Small intestine (tissue), 7 donors: ENCODE measurements around the gene CLBA1. TPM values are rescaled to one million over a fixed set of nuclear protein-coding genes. Genes with fewer than 3 reads are reported as not detected.
"Not testable (repeated sequence)": the region's sequence is repeated elsewhere in the genome, so short reads cannot be mapped to it uniquely, and the experiment has no call there.

Experiments
- DNase-seq, 2 donors: peaks; one replicate each; pipeline versions ENCODE4 v3.0.0 to v3.0.0-alpha.2; 2013
- FAIRE-seq: peaks from 2 replicates; lab custom pipeline; 2012; peaks lifted over from hg19 to GRCh38; lab: Jason Lieb, UNC
- H3K27ac ChIP-seq, 3 donors: one replicate each; pipeline ENCODE4 v1.5.1; 2013; ENCODE audit warnings: low read length in 2 of 3, mild to moderate bottlenecking in 2 of 3, control low read depth in 1 of 3, inconsistent platforms in 1 of 3, low read depth in 1 of 3, moderate library complexity in 1 of 3
- H3K27me3 ChIP-seq, 3 donors: one replicate each; pipeline ENCODE4 v1.6.1; 2013; ENCODE audit warnings: low read length in 3 of 3, inconsistent platforms in 1 of 3; ENCODE audit not compliant: control insufficient read depth in 3 of 3, insufficient read depth in 3 of 3
- H3K36me3 ChIP-seq, 3 donors: one replicate each; pipeline ENCODE4 v1.6.1; 2013; ENCODE audit warnings: low read length in 3 of 3, inconsistent platforms in 1 of 3, low read depth in 1 of 3, mild to moderate bottlenecking in 1 of 3, moderate library complexity in 1 of 3; ENCODE audit not compliant: control insufficient read depth in 3 of 3, insufficient read depth in 2 of 3
- H3K4me1 ChIP-seq, 3 donors: one replicate each; pipeline ENCODE4 v1.6.1; 2013; ENCODE audit warnings: low read length in 2 of 3, inconsistent platforms in 1 of 3, low read depth in 1 of 3, mild to moderate bottlenecking in 1 of 3, moderate library complexity in 1 of 3; ENCODE audit not compliant: control insufficient read depth in 3 of 3, insufficient read depth in 2 of 3
- H3K4me3 ChIP-seq, 3 donors: one replicate each; pipeline ENCODE4 v1.5.1; 2013; ENCODE audit warnings: low read length in 3 of 3, control low read depth in 1 of 3, inconsistent platforms in 1 of 3, low read depth in 1 of 3, mild to moderate bottlenecking in 1 of 3, moderate library complexity in 1 of 3
- H3K9me3 ChIP-seq, 2 donors: one replicate each; pipeline ENCODE4 v1.6.1; 2013; ENCODE audit warnings: low read depth in 1 of 2, low read length in 1 of 2; ENCODE audit not compliant: control insufficient read depth in 2 of 2, insufficient read depth in 1 of 2
- WGBS, 3 donors: extraction: QIAGEN DNeasy Blood & Tissue Kit; methylation state at CpG; one replicate each; pipeline ENCODE4 v1.1.7; 2013; 5-methylcytosine and 5-hydroxymethylcytosine counted together
- polyA plus RNA-seq, 4 donors: library from polyadenylated mRNA; stranded (reverse) in 3 of 4; unstranded in 1 of 4; fragments of 200-250 nt in 3 of 4; fragments of 120-200 nt in 1 of 4; gene quantifications; one replicate each; pipeline versions ENCODE4 v1.2.1 to v1.2.3, GENCODE V29; 2013
- donor health status: healthy with polysubstance abuse.
- donor health status: control.
- donor health status: control.
- donor health status: Bipolar disorder and iron deficiency.
- donor health status: healthy.

The CLBA1 gene
- polyA plus RNA-seq, 4 donors, result 0.89 to 6.8 (median 3.2) TPM

DNA sequence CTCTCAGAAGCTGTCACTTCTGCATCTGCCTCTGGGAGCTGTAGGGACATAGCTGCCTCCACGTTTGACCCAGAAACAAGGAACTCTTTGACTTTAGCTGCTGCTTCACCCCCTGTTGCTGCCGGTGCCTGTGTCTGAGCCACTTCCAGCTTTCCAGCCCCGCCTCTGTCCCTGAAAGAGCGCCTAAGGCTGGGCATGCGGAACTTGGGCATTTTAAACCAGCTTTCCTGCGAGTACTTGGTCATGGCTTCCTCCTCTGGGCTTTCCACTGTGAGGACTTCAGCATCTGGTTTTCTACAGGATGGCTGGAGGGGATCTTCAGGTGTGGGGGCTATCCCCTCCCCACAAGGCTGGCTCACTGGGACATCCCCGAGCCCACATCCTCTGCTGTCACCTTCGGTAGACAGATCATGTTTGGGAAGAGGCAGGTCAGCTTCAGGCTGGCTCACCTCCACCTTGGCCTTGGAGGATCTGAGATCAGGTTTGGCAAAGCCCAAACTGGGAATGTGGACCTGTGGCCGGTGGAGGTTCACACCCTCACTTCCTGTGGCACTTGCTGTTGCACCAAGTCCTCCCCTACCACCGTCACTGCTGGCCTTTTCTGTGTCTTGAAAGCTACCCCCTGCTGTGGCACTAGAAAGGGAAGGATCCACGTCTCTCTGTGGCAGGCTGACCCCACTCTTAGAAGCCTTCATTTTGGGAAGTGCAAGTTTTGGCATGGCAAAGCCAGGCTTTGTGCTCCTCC lies 45.8 kb upstream of the CLBA1 start:
- H3K4me1 ChIP-seq, result no peaks in the 10 kb centered on the region
- H3K27ac ChIP-seq, result no peak overlapping the region
- no peak for DNase-seq
- H3K9me3 ChIP-seq, result no peaks in the 10 kb centered on the region
- peaks cover 0 to 33% (median 0%) of the 10 kb centered on the region in 3 donors for H3K27me3 ChIP-seq
- 27 to 57% (median 31%) methylated on average over 11 of the region's 11 CpGs for WGBS, 3 donors
- no peaks in the 10 kb centered on the region for H3K36me3 ChIP-seq
- FAIRE-seq, result no peak
- no peak overlapping the region for H3K4me3 ChIP-seq

DNA sequence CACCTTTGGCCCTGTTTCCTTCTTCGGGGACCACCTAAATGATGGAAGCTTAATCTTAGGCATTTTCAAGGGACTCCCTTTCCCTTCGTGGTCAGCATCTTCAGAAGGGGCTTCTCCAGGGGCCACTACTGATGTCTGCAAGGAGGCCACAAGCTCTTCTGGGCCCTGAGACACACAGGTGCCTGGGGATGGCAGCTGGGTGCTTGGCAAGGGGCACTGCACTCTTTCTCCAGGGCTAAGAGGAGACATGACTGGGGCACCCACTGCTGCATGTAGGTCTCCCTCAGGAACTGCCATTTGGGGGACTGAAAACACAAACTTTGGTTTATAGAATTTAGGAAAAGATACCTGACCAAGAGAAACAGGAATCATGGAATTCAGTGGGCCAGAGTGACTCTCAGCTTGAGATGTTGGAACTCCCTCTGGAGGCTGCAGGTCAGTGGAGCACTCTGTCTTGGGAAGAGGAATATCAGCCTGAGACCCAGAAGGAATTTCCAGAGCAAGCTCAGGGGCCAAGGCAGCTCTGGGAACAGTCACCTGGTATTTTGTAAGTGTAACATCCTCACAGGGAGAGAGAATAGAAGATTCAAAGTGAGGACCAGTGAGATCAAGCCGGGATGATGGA lies 45.0 kb upstream of the CLBA1 start:
- FAIRE-seq (no peak), DNase-seq (no peak)
- H3K4me3 ChIP-seq, result no peak overlapping the region
- H3K27ac ChIP-seq, result no peak overlapping the region
- 59 to 77% (median 73%) methylated on average over 3 of the region's 3 CpGs for WGBS, 3 donors
- H3K36me3 ChIP-seq, result no peaks in the 10 kb centered on the region
- H3K4me1 ChIP-seq, result no peaks in the 10 kb centered on the region
- peaks cover 0 to 27% (median 0%) of the 10 kb centered on the region in 3 donors for H3K27me3 ChIP-seq
- H3K9me3 ChIP-seq, result no peaks in the 10 kb centered on the region

DNA sequence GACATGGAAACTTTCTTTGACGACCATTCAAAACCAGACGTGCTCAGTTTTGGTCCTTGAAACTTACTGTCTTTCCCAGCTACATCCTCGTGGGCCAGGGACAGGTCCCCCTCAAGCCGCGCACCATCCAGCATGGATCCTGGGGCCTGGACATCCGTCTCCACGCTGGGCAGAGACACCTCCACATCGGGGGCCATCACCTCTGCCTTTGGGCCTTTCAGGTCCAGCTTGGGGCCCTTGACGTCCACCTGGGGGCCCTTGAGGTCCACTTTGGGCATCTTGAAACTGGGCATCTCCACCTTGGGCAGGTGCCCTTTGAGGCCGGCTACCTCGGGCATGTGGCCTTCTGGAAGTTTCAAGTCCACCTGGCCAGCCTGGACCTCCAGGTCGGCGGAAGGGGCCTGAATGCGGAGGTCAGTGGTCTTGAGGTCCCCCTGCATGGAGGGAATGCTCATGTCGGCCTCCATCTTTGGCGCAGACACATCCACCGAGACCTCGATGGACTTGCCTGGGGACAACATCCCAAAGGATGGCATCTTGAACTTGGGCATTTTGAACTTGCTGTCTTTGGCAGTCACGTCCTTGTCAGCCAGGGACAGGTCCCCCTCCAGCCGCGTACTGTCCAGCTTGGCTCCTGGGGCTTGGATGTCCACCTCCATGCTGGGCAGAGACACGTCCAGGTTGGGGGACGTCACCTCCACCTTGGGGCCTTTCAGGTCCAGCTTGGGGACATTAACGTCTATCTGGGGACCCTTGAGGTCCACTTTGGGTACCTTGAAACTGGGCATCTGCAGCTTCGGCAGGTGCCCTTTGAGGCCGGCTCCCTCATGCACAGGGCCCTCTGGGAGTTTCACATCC lies 43.9 kb upstream of the CLBA1 start:
- H3K27ac ChIP-seq, result no peak overlapping the region
- no peaks in the 10 kb centered on the region for H3K36me3 ChIP-seq
- H3K4me1 ChIP-seq, result no peaks in the 10 kb centered on the region
- H3K27me3 ChIP-seq, result peaks cover 0 to 25% (median 0%) of the 10 kb centered on the region in 3 donors
- no peak overlapping the region for H3K4me3 ChIP-seq
- no peaks in the 10 kb centered on the region for H3K9me3 ChIP-seq
- WGBS, 3 donors, result 89 to 92% (median 91%) methylated on average over 26 of the region's 26 CpGs
- DNase-seq, result no peak
- no peak for FAIRE-seq

DNA sequence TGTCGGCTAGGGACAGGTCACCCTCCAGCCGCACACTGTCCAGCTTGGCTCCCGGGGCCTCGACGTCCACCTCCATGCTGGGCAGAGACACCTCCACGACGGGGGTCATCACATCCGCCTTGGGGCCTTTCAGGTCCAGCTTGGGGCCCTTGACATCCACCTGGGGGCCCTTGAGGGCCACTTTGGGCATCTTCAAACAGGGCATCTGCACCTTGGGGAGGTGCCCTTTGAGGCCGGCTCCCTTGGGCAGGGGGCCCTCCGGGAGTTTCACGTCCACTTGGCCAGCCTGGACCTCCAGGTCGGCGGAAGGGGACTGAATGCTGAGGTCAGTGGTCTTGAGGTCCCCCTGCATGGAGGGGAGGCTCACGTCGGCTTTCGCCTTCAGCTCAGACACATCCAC lies 43.0 kb upstream of the CLBA1 start:
- DNase-seq (no peak), FAIRE-seq (no peak)
- Histone ChIP-seq H3K27ac (no peak overlapping the region), H3K4me3 (no peak overlapping the region), H3K36me3 (no peaks in the 10 kb centered on the region), H3K9me3 (no peaks in the 10 kb centered on the region), H3K4me1 (no peaks in the 10 kb centered on the region), H3K27me3 (peaks cover 0 to 24% (median 0%) of the 10 kb centered on the region in 3 donors)
- WGBS, 3 donors, result 91 to 96% (median 91%) methylated on average over 16 of the region's 16 CpGs

DNA sequence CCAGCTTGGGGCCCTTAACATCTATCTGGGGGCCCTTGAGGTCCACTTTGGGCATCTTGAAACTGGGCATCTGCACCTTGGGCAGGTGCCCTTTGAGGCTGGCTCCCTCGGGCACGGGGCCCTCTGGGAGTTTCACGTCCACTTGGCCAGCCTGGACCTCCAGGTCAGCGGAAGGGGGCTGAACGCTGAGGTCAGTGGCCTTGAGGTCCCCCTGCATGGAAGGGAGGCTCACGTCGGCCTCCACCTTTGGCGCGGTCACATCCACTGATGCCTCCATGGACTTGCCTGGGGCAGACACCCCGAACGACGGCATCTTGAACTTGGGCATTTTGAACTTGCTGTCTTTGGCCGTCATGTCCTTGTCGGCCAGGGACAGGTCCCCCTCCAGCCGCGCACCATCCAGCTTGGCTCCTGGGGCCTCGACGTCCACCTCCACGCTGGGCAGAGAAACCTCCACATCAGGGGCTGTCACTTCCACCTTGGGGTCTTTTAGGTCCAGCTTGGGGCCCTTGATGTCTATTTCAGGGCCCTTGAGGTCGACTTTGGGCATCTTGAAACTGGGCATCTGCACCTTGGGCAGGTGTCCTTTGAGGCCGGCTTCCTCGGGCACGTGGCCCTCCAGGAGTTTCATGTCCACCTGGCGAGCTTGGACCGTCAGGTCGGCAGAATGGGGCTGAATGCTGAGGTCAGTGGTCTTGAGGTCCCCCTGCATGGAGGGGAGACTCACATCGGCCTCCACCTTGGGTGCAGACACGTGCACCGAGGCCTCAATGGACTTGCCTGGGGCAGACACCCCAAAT lies 42.2 kb upstream of the CLBA1 start:
- not testable (repeated sequence) for H3K36me3 ChIP-seq

DNA sequence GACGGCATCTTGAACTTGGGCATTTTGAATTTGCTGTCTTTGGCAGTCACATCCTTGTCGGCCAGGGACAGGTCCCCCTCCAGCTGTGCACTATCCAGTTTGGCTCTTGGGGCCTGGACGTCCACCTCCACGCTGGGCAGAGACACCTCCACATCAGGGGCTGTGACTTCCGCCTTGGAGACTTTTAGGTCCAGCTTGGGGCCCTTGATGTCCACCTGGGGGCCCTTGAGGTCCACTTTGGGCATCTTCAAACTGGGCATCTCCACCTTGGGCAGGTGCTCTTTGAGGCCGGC lies 41.6 kb upstream of the CLBA1 start:
- H3K27ac ChIP-seq, H3K4me3 ChIP-seq, H3K4me1 ChIP-seq, FAIRE-seq, H3K9me3 ChIP-seq, H3K36me3 ChIP-seq, DNase-seq: not testable (repeated sequence)
- H3K27me3 ChIP-seq, result peaks cover 0 to 11% (median 0%) of the 10 kb centered on the region in 3 donors
- 76 to 91% (median 87%) methylated on average over 6 of the region's 6 CpGs for WGBS, 3 donors

More for the DNA sequence above, 42.2 kb upstream of the CLBA1 start:
- WGBS, 3 donors, result 86 to 91% (median 90%) methylated on average over 29 of the region's 29 CpGs
- H3K27me3 ChIP-seq, result peaks cover 0 to 17% (median 0%) of the 10 kb centered on the region in 3 donors
- not testable (repeated sequence) for FAIRE-seq, H3K4me1 ChIP-seq, DNase-seq, H3K9me3 ChIP-seq, H3K4me3 ChIP-seq, H3K27ac ChIP-seq

DNA sequence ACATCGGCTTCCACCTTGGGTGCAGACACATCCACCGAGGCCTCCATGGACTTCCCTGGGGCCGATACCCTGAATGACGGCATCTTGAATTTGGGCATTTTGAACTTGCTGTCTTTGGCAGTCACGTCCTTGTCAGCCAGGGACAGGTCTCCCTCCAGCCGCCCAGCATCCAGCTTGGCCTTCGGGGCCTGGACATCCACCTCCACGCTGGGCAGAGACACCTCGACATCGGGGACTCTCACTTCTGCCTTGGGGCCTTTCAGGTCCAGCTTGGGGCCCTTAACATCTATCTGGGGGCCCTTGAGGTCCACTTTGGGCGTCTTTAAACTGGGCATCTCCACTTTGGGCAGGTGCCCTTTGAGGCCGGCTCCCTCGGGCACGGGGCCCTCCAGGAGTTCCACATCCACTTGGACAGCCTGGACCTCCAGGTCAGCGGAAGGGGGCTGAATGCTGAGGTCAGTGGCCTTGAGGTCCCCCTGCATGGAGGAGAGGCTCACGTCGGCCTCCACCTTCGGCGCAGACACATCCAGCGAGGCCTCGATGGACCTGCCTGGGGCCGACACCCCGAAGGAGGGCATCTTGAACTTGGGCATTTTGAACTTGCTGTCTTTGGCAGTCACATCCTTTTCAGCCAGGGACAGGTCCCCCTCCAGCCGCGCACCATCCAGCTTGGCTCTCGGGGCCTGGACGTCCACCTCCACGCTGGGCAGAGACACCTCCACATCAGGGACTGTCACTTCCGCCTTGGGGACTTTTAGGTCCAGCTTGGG lies 41.0 kb upstream of the CLBA1 start:
- FAIRE-seq, H3K27ac ChIP-seq, H3K4me3 ChIP-seq, H3K9me3 ChIP-seq, DNase-seq, H3K27me3 ChIP-seq, H3K36me3 ChIP-seq, H3K4me1 ChIP-seq: not testable (repeated sequence)
- WGBS, 3 donors, result 85 to 94% (median 90%) methylated on average over 28 to 29 of the region's 29 CpGs
